Neural cell (in vitro differentiated cells): ENCODE results near the gene CCNQ. TPM values are rescaled to one million over a fixed set of nuclear protein-coding genes. Genes with fewer than 3 reads are reported as not detected.

ENCODE experiments used
- H2AFZ ChIP-seq: fragments of 200-600, 300-800 bp; sonication (generic), shearing (Covaris generic); 2 replicates; pipeline ENCODE4 v1.6.0; 2014; ENCODE audit warnings: low read depth, mild to moderate bottlenecking, antibody characterized with exemption, low read length, moderate library complexity
- H3F3A ChIP-seq: fragments of 200-600 bp; shearing (Covaris generic); 2 replicates; pipeline ENCODE4 v1.6.1; 2016; ENCODE audit warnings: mild to moderate bottlenecking, moderate library complexity, mixed read lengths, antibody characterized with exemption, low read length; ENCODE audit not compliant: insufficient read depth, poor library complexity, severe bottlenecking
- H3K27ac ChIP-seq: fragments of 200-600, 300-800 bp; sonication (generic), shearing (Covaris generic); 2 replicates; pipeline ENCODE4 v1.5.1; 2014; ENCODE audit warnings: mild to moderate bottlenecking, low read length, moderate library complexity
- H3K27me3 ChIP-seq: fragments of 300-800, 200-600 bp; sonication (generic), shearing (Covaris generic); 2 replicates; pipeline ENCODE4 v1.6.0; 2014; ENCODE audit warnings: mild to moderate bottlenecking, low read depth, low read length, moderate library complexity; ENCODE audit not compliant: insufficient read depth
- H3K36me3 ChIP-seq: fragments of 300-800, 200-600 bp; sonication (generic), shearing (Covaris generic); 2 replicates; pipeline ENCODE4 v1.5.1; 2014; ENCODE audit warnings: mild to moderate bottlenecking, antibody characterized with exemption, low read length, moderate library complexity; ENCODE audit not compliant: insufficient read depth
- H3K4me2 ChIP-seq: fragments of 300-800, 200-600 bp; sonication (generic), shearing (Covaris generic); 2 replicates; pipeline ENCODE4 v1.6.0; 2014; ENCODE audit warnings: mild to moderate bottlenecking, low read length
- H3K4me3 ChIP-seq: fragments of 300-800, 200-600 bp; sonication (generic), shearing (Covaris generic); 2 replicates; pipeline ENCODE4 v1.5.1; 2014; ENCODE audit warnings: mild to moderate bottlenecking, low read length, moderate library complexity
- H3K79me2 ChIP-seq: fragments of 200-600 bp; shearing (Covaris generic); replicated peaks from 2 replicates; pipeline ENCODE4 v1.6.0; 2014; ENCODE audit warnings: mild to moderate bottlenecking, low read length, moderate library complexity; ENCODE audit not compliant: insufficient read depth
- H3K9ac ChIP-seq: fragments of 300-800, 200-600 bp; sonication (generic), shearing (Covaris generic); 2 replicates; pipeline ENCODE4 v1.6.1; 2016; ENCODE audit warnings: mild to moderate bottlenecking, low read length, mixed read lengths
- H3K9me2 ChIP-seq: fragments of 200-600 bp; shearing (Covaris generic); 2 replicates; pipeline ENCODE4 v1.6.1; 2016; ENCODE audit warnings: mild to moderate bottlenecking, low read length, mixed read lengths; ENCODE audit not compliant: insufficient read depth
- H3K9me3 ChIP-seq: fragments of 200-600, 300-800 bp; sonication (generic), shearing (Covaris generic); 2 replicates; pipeline ENCODE4 v1.6.1; 2016; ENCODE audit warnings: mild to moderate bottlenecking, mixed run types, low read length, moderate library complexity, mixed read lengths
- H4K20me1 ChIP-seq: fragments of 200-600 bp; shearing (Covaris generic); 2 replicates; pipeline ENCODE4 v1.6.1; 2016; ENCODE audit warnings: mild to moderate bottlenecking, mixed run types; ENCODE audit not compliant: insufficient read depth
- CTCF ChIP-seq: fragments of 450-650 bp; IDR thresholded peaks from 2 replicates; pipeline ENCODE4 v1.5.1; 2014; ENCODE audit warnings: antibody characterized with exemption, mild to moderate bottlenecking, moderate library complexity; ENCODE audit not compliant: poor library complexity, severe bottlenecking
- EP300 ChIP-seq: fragments of 450-650 bp; conservative IDR thresholded peaks from 2 replicates; pipeline ENCODE4 v1.6.1; 2014; ENCODE audit warnings: antibody characterized with exemption, mild to moderate bottlenecking, moderate library complexity; ENCODE audit not compliant: poor library complexity, severe bottlenecking
- EZH2 ChIP-seq: fragments of 200-600, 300-800 bp; shearing (Covaris generic), sonication (generic); IDR thresholded peaks from 2 replicates; pipeline ENCODE4 v1.6.1; 2014; ENCODE audit warnings: antibody characterized with exemption, low read length, borderline replicate concordance, mild to moderate bottlenecking; ENCODE audit not compliant: insufficient read depth, poor library complexity, severe bottlenecking
- MXI1 ChIP-seq: fragments of 450-650 bp; conservative IDR thresholded peaks from 2 replicates; pipeline ENCODE4 v1.6.1; 2014; ENCODE audit warnings: antibody characterized with exemption, mild to moderate bottlenecking; ENCODE audit not compliant: poor library complexity, severe bottlenecking
- POLR2AphosphoS5 ChIP-seq: IDR thresholded peaks from 2 replicates; pipeline ENCODE4 v1.6.1; 2012
- RAD21 ChIP-seq: fragments of 450-650 bp; conservative IDR thresholded peaks from 2 replicates; pipeline ENCODE4 v1.6.1; 2014; ENCODE audit warnings: antibody characterized with exemption, mild to moderate bottlenecking, moderate library complexity
- SMC3 ChIP-seq: fragments of 450-650 bp; conservative IDR thresholded peaks from 2 replicates; pipeline ENCODE4 v1.6.1; 2014; ENCODE audit warnings: antibody characterized with exemption, mild to moderate bottlenecking, moderate library complexity; ENCODE audit not compliant: poor library complexity
- TAF1 ChIP-seq: IDR thresholded peaks from 2 replicates; pipeline ENCODE4 v1.6.1; 2012; ENCODE audit warnings: low read depth
- polyA plus RNA-seq: library from polyadenylated mRNA; depleted of rRNA; stranded (reverse); fragments of >200 nt; gene quantifications from 2 replicates; pipeline ENCODE4 v1.2.3, GENCODE V29; 2014
- TF ChIP-seq, protein P1 (sequence below): IDR thresholded peaks from 2 replicates; pipeline ENCODE4 v1.6.1; 2012; ENCODE audit warnings: borderline replicate concordance

CCNQ gene
- polyA plus RNA-seq, 1 donor from 2014 or later: 61.2 TPM

DNA sequence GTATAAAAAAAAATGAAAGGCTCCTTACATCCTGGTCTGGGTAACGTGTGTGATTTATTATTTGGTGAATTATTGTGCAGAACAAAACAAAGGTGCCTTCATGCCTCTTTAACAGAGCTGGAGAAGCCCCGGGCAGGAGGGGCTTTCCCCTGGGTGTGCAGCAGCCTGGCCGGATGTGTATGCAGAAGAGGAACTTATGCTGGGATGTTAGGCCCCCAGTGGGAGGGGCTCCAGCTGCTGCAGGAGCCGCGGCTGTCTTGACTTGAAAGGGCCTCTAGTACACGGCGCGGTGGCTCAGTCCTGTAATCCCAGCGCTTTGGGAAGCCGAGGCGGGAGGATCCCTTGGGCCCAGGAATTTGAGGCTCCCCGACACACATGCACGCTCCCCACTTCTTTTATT lies 16.0 kb downstream of the CCNQ start:
- Histone ChIP-seq H3K27me3 (no peaks in the 10 kb centered on the region), H3K4me3 (no peak overlapping the region), H3K9me3 (no peaks in the 10 kb centered on the region), H3K9ac (no peak overlapping the region), H3K9me2 (no peaks in the 10 kb centered on the region), H3K27ac (no peak overlapping the region), H3F3A (no peaks in the 10 kb centered on the region), H2AFZ (no peak overlapping the region), H3K36me3 (no peaks in the 10 kb centered on the region), H3K79me2 (no peaks in the 10 kb centered on the region), H3K4me2 (no peak overlapping the region), H4K20me1 (no peaks in the 10 kb centered on the region)
- TF ChIP-seq POLR2AphosphoS5 (no peak), CTCF (no peak), MXI1 (no peak), RAD21 (no peak), TAF1 (no peak), EZH2 (no peak), SMC3 (no peak), EP300 (no peak)
- TF ChIP-seq, protein P1, sequence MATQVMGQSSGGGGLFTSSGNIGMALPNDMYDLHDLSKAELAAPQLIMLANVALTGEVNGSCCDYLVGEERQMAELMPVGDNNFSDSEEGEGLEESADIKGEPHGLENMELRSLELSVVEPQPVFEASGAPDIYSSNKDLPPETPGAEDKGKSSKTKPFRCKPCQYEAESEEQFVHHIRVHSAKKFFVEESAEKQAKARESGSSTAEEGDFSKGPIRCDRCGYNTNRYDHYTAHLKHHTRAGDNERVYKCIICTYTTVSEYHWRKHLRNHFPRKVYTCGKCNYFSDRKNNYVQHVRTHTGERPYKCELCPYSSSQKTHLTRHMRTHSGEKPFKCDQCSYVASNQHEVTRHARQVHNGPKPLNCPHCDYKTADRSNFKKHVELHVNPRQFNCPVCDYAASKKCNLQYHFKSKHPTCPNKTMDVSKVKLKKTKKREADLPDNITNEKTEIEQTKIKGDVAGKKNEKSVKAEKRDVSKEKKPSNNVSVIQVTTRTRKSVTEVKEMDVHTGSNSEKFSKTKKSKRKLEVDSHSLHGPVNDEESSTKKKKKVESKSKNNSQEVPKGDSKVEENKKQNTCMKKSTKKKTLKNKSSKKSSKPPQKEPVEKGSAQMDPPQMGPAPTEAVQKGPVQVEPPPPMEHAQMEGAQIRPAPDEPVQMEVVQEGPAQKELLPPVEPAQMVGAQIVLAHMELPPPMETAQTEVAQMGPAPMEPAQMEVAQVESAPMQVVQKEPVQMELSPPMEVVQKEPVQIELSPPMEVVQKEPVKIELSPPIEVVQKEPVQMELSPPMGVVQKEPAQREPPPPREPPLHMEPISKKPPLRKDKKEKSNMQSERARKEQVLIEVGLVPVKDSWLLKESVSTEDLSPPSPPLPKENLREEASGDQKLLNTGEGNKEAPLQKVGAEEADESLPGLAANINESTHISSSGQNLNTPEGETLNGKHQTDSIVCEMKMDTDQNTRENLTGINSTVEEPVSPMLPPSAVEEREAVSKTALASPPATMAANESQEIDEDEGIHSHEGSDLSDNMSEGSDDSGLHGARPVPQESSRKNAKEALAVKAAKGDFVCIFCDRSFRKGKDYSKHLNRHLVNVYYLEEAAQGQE: no peak

DNA sequence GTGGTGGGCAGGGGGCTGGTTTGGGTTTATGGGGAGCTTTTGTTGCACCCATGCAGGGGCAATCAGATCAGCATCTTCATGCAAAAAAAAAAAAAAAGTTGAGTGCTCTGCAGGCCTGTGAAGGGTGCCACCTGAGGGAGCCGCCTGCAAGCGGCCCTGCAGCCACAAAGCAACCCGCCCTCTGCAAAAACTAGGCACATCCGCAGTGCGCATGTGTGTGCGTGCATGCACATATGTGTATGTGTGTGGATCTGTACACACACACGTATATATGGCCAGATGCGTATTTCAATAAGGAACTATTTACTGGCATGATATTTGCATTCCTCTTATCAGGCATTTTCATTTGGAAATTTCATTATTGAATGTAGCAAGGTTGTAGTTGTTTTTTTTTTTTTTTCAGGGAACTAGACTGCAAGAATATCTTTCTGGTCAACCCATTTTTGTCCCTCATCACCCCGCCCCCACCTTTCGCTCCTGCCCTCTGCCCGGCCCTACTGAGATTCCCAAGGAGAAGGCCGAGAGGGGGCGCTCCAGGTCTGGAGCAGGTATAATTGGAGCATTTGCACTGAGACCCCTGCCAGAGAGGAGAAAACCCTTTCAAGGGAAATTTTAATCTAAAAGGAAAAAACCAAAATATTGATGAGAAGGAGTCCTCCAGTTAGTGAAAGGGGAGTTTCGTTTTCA lies 18.1 kb downstream of the CCNQ start:
- Histone ChIP-seq H3K4me3 (no peak overlapping the region), H4K20me1 (no peaks in the 10 kb centered on the region), H3K27me3 (no peaks in the 10 kb centered on the region), H3K9me3 (no peaks in the 10 kb centered on the region), H3F3A (no peaks in the 10 kb centered on the region), H3K9me2 (no peaks in the 10 kb centered on the region), H3K79me2 (no peaks in the 10 kb centered on the region), H3K36me3 (no peaks in the 10 kb centered on the region), H3K27ac (no peak overlapping the region), H3K9ac (no peak overlapping the region), H2AFZ (no peak overlapping the region), H3K4me2 (no peak overlapping the region)
- TF ChIP-seq RAD21 (no peak), EP300 (no peak)
- TF ChIP-seq, protein P1: no peak
